ENCODE results near the gene CPXCR1.
"Not testable (repeated sequence)": the region's sequence is repeated elsewhere in the genome, so short reads cannot be mapped to it uniquely, and the experiment has no call there.

CPXCR1 gene

GRCh38 chrX:88746925-88747324 lies at the start of gene CPXCR1:
Gene CPXCR1, plus strand, starts transcription at chrX:88747225. Its CDS starts 6,190 bp downstream, at chrX:88753415.
- DNase-seq, result no peak

GRCh38 chrX:88735835-88736234 lies 11.2 kb upstream of the CPXCR1 start:
- no peak for DNase-seq

- DNase-seq, result not testable (repeated sequence)
Observed at GRCh38 chrX:88746215-88746614, 810 bp upstream of the CPXCR1 start.

GRCh38 chrX:88752339-88752738 lies 5.3 kb downstream of the CPXCR1 start:
- DNase-seq, result not testable (repeated sequence)

- DNase-seq, result no peak
Observed at GRCh38 chrX:88789825-88790224, 42.8 kb downstream of the CPXCR1 start.
